ENCODE results near the gene AP3S2.
A peak's percentile ranks its signal among the peaks of the same experiment; 100 is the strongest.

AP3S2 gene

GRCh38 chr15:89916660-89917059 is 22.9 kb upstream of the AP3S2 start:
- Histone ChIP-seq H3K9ac (ENCODE audit: low read depth, low read length) (no peak overlapping the region), H3K9me3 (replicated peaks; ENCODE audit: low read length) (no peaks in the 10 kb centered on the region), H3K36me3 (ENCODE audit: insufficient read depth, low read length) (no peaks in the 10 kb centered on the region), H3K4me1 (ENCODE audit: control insufficient read depth, insufficient read depth, low read length) (peaks cover 10% of the 10 kb centered on the region), H3K4me2 (ENCODE audit: low read length) (no peak overlapping the region), H3K27me3 (ENCODE audit: control insufficient read depth, insufficient read depth, low read length) (no peaks in the 10 kb centered on the region), H3K4me3 (ENCODE audit: low read length) (no peak overlapping the region)

- no peaks in the 10 kb centered on the region for H3K27me3 ChIP-seq (ENCODE audit: control insufficient read depth, insufficient read depth, low read length)
- H3K9me3 ChIP-seq (replicated peaks; ENCODE audit: low read length): no peaks in the 10 kb centered on the region
- H3K9ac ChIP-seq (ENCODE audit: low read depth, low read length): peak within 1 kb of the TSS; percentile 82
- H3K4me3 ChIP-seq (ENCODE audit: low read length): peak within 1 kb of the TSS; percentile 92
- H3K4me1 ChIP-seq (ENCODE audit: control insufficient read depth, insufficient read depth, low read length): peaks cover 10% of the 10 kb centered on the region
- H3K36me3 ChIP-seq (ENCODE audit: insufficient read depth, low read length): peaks cover 6% of the 10 kb centered on the region
- peak within 1 kb of the TSS; percentile 94 for H3K4me2 ChIP-seq (ENCODE audit: low read length)
Observed at GRCh38 chr15:89912674-89913396, 19.0 kb upstream of the AP3S2 start, which contains the start of gene ARPIN. TSS of gene ARPIN (minus strand) at chr15:89912952. CDS start at chr15:89912835, 117 bp downstream.

- peaks cover 7% of the 10 kb centered on the region for H3K36me3 ChIP-seq (ENCODE audit: insufficient read depth, low read length)
- no peaks in the 10 kb centered on the region for H3K27me3 ChIP-seq (ENCODE audit: control insufficient read depth, insufficient read depth, low read length)
- peak overlapping the region; percentile 82 for H3K9ac ChIP-seq (ENCODE audit: low read depth, low read length)
- no peaks in the 10 kb centered on the region for H3K9me3 ChIP-seq (replicated peaks; ENCODE audit: low read length)
- H3K4me3 ChIP-seq (ENCODE audit: low read length): peak overlapping the region; percentile 92
- peak overlapping the region; percentile 94 for H3K4me2 ChIP-seq (ENCODE audit: low read length)
- H3K4me1 ChIP-seq (ENCODE audit: control insufficient read depth, insufficient read depth, low read length): peaks cover 10% of the 10 kb centered on the region
Observed at GRCh38 chr15:89912145-89912673, 18.4 kb upstream of the AP3S2 start.

GRCh38 chr15:89910891-89911626 is 17.3 kb upstream of the AP3S2 start:
- H3K4me1 ChIP-seq (ENCODE audit: control insufficient read depth, insufficient read depth, low read length): peaks cover 10% of the 10 kb centered on the region
- H3K9ac ChIP-seq (ENCODE audit: low read depth, low read length): no peak overlapping the region
- no peak overlapping the region for H3K4me2 ChIP-seq (ENCODE audit: low read length)
- H3K36me3 ChIP-seq (ENCODE audit: insufficient read depth, low read length): peaks cover 13% of the 10 kb centered on the region
- no peaks in the 10 kb centered on the region for H3K27me3 ChIP-seq (ENCODE audit: control insufficient read depth, insufficient read depth, low read length)
- H3K4me3 ChIP-seq (ENCODE audit: low read length): no peak overlapping the region
- H3K9me3 ChIP-seq (replicated peaks; ENCODE audit: low read length): no peaks in the 10 kb centered on the region

GRCh38 chr15:89909611-89910010 is 15.8 kb upstream of the AP3S2 start:
- Histone ChIP-seq H3K4me1 (ENCODE audit: control insufficient read depth, insufficient read depth, low read length) (peaks cover 10% of the 10 kb centered on the region), H3K4me3 (ENCODE audit: low read length) (no peak overlapping the region), H3K9me3 (replicated peaks; ENCODE audit: low read length) (no peaks in the 10 kb centered on the region), H3K4me2 (ENCODE audit: low read length) (no peak overlapping the region), H3K9ac (ENCODE audit: low read depth, low read length) (no peak overlapping the region), H3K36me3 (ENCODE audit: insufficient read depth, low read length) (peaks cover 13% of the 10 kb centered on the region), H3K27me3 (ENCODE audit: control insufficient read depth, insufficient read depth, low read length) (no peaks in the 10 kb centered on the region)

- Histone ChIP-seq H3K9ac (ENCODE audit: low read depth, low read length) (no peak overlapping the region), H3K4me3 (ENCODE audit: low read length) (no peak overlapping the region), H3K4me2 (ENCODE audit: low read length) (no peak overlapping the region), H3K4me1 (ENCODE audit: control insufficient read depth, insufficient read depth, low read length) (peaks cover 9% of the 10 kb centered on the region), H3K27me3 (ENCODE audit: control insufficient read depth, insufficient read depth, low read length) (no peaks in the 10 kb centered on the region), H3K9me3 (replicated peaks; ENCODE audit: low read length) (no peaks in the 10 kb centered on the region), H3K36me3 (ENCODE audit: insufficient read depth, low read length) (peaks cover 13% of the 10 kb centered on the region)
Observed at GRCh38 chr15:89908226-89908625, 14.4 kb upstream of the AP3S2 start.

GRCh38 chr15:89907289-89907688 is 13.5 kb upstream of the AP3S2 start:
- H3K4me1 ChIP-seq (ENCODE audit: control insufficient read depth, insufficient read depth, low read length): peaks cover 5% of the 10 kb centered on the region
- H3K4me3 ChIP-seq (ENCODE audit: low read length): no peak overlapping the region
- peaks cover 13% of the 10 kb centered on the region for H3K36me3 ChIP-seq (ENCODE audit: insufficient read depth, low read length)
- no peaks in the 10 kb centered on the region for H3K9me3 ChIP-seq (replicated peaks; ENCODE audit: low read length)
- H3K9ac ChIP-seq (ENCODE audit: low read depth, low read length): no peak overlapping the region
- H3K4me2 ChIP-seq (ENCODE audit: low read length): no peak overlapping the region
- H3K27me3 ChIP-seq (ENCODE audit: control insufficient read depth, insufficient read depth, low read length): no peaks in the 10 kb centered on the region

GRCh38 chr15:89905846-89906378 is 12.1 kb upstream of the AP3S2 start:
- Histone ChIP-seq H3K4me2 (ENCODE audit: low read length) (no peak overlapping the region), H3K9ac (ENCODE audit: low read depth, low read length) (no peak overlapping the region)

GRCh38 chr15:89904519-89904918 is 10.7 kb upstream of the AP3S2 start:
- no peak overlapping the region for H3K9ac ChIP-seq (ENCODE audit: low read depth, low read length)
- H3K4me3 ChIP-seq (ENCODE audit: low read length): no peak overlapping the region
- H3K4me2 ChIP-seq (ENCODE audit: low read length): no peak overlapping the region
- H3K27me3 ChIP-seq (ENCODE audit: control insufficient read depth, insufficient read depth, low read length): no peaks in the 10 kb centered on the region
- H3K36me3 ChIP-seq (ENCODE audit: insufficient read depth, low read length): peaks cover 10% of the 10 kb centered on the region
- H3K4me1 ChIP-seq (ENCODE audit: control insufficient read depth, insufficient read depth, low read length): no peaks in the 10 kb centered on the region
- no peaks in the 10 kb centered on the region for H3K9me3 ChIP-seq (replicated peaks; ENCODE audit: low read length)

More at GRCh38 chr15:89905846-89906378, 12.1 kb upstream of the AP3S2 start:
- no peaks in the 10 kb centered on the region for H3K9me3 ChIP-seq (replicated peaks; ENCODE audit: low read length)
- no peak overlapping the region for H3K4me3 ChIP-seq (ENCODE audit: low read length)
- peaks cover 13% of the 10 kb centered on the region for H3K36me3 ChIP-seq (ENCODE audit: insufficient read depth, low read length)
- no peaks in the 10 kb centered on the region for H3K4me1 ChIP-seq (ENCODE audit: control insufficient read depth, insufficient read depth, low read length)
- no peaks in the 10 kb centered on the region for H3K27me3 ChIP-seq (ENCODE audit: control insufficient read depth, insufficient read depth, low read length)

GRCh38 chr15:89903858-89904130 is 10.0 kb upstream of the AP3S2 start:
- Histone ChIP-seq H3K9me3 (replicated peaks; ENCODE audit: low read length) (no peaks in the 10 kb centered on the region), H3K9ac (ENCODE audit: low read depth, low read length) (no peak overlapping the region), H3K27me3 (ENCODE audit: control insufficient read depth, insufficient read depth, low read length) (no peaks in the 10 kb centered on the region), H3K4me3 (ENCODE audit: low read length) (no peak overlapping the region), H3K4me2 (ENCODE audit: low read length) (no peak overlapping the region), H3K4me1 (ENCODE audit: control insufficient read depth, insufficient read depth, low read length) (no peaks in the 10 kb centered on the region), H3K36me3 (ENCODE audit: insufficient read depth, low read length) (peaks cover 10% of the 10 kb centered on the region)

- Histone ChIP-seq H3K9me3 (replicated peaks; ENCODE audit: low read length) (no peaks in the 10 kb centered on the region), H3K4me1 (ENCODE audit: control insufficient read depth, insufficient read depth, low read length) (no peaks in the 10 kb centered on the region), H3K4me3 (ENCODE audit: low read length) (no peak overlapping the region), H3K27me3 (ENCODE audit: control insufficient read depth, insufficient read depth, low read length) (no peaks in the 10 kb centered on the region), H3K9ac (ENCODE audit: low read depth, low read length) (no peak overlapping the region), H3K36me3 (ENCODE audit: insufficient read depth, low read length) (peaks cover 10% of the 10 kb centered on the region), H3K4me2 (ENCODE audit: low read length) (no peak overlapping the region)
Observed at GRCh38 chr15:89903015-89903857, 9.4 kb upstream of the AP3S2 start.
